Stimulated activated naive CD4-positive, alpha-beta T cell treated with Interleukin-2 at 50 U/mL for 16 hours (primary cell): ENCODE results near the gene BPI.
"Not testable (repeated sequence)": the region's sequence is repeated elsewhere in the genome, so short reads cannot be mapped to it uniquely, and the experiment has no call there.

ENCODE experiments used
- DNase-seq: peaks from one replicate; lab custom pipeline; 2025; lab: John Stamatoyannopoulos, UW

BPI gene

DNA sequence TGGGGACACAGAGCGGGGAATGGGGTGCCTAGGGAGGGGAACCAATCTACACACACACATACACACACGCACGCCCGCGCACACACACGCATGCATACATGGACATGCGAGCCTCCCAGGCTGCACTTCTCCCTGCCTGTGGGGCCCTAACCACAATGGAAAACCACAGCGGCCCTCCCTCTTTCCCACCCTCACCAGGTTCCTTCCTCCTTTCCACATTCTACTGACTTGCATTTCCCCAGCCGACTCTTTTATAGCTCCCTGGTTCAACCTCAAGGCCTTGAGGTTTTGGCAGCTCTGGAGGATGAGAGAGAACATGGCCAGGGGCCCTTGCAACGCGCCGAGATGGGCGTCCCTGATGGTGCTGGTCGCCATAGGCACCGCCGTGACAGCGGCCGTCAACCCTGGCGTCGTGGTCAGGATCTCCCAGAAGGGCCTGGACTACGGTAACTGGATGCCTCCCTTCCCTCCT, at the start of gene BPI:
BPI (plus strand) TSS at position 249 of the 472 bp plus-strand sequence; CDS start at position 317, 68 bp downstream.
- no peak for DNase-seq

DNA sequence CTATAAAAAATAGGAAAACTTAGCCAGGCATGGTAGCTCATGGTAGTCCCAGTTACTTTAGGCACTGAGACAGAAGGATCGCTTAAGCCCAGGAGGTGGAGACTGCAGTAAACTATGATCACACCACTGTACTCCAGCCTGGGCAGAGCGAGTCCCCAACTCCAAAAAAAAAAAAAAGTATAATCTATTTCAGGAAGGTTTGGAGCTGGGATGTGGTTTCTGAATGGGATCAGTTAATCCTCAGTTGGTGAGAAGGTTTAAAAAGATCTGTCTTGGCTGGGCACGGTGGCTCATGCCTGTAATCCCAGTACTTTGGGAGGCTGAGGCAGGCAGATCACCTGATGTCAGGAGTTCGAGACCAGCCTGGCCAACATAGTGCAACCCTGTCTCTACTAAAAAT, 49.3 kb upstream of the BPI start:
- not testable (repeated sequence) for DNase-seq

DNA sequence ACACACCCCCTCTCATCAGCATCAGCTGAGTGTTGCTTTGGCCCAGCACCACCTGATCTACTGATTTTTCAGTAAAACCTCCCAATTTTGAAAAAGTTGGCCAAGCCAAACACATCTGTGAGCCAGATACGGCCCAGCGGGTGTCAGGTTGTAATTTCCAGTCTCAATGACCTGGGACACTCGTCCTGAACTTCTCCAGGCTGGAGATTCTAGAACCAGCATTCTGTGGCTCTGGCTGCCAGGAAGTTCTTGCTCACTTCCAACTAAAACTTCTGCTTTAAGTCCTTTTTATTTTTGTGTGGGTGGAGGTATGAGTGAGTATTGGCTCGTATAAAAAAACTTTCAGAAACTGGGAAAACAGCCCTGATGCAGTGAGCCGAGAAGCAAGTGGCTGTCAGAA, 48.6 kb upstream of the BPI start:
- no peak for DNase-seq

DNA sequence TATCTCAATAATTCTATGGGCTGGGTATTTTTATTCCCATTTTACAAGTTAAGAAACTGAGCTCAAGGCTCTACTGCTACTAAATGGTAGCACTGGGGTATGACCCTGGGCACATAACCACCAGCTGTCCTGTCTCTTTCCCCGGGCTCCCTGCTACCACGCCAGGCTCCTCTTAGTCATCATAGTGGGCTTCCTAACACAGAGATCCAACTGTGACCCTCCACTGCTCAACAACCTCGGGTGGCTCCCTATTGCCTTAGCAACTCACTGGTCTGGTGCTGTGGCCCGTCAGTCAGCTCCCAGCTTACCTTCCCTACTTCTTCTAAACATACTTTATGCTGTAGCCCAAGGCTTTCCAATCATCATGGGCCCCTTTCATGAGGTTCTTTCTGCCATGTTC, 47.9 kb upstream of the BPI start:
- DNase-seq = no peak

DNA sequence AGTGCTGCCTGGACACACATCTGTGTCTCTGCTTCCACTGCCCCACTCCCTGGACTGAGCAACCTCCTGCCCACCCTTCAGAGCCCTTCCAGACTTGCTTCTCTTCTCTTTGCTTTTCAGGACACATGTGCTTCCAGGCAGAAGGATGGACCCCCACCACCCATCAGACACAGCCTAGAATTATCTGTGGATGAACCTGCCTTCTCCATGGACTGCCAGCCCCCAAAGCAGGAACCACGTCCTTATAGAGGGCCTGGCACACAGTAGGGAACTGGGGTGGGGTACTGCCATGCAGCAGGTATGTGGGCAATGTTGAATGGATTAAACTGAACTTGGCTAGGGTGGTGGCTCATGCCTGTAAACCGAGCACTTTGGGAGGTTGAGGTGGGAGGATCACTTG, 47.0 kb upstream of the BPI start:
- DNase-seq = no peak

DNA sequence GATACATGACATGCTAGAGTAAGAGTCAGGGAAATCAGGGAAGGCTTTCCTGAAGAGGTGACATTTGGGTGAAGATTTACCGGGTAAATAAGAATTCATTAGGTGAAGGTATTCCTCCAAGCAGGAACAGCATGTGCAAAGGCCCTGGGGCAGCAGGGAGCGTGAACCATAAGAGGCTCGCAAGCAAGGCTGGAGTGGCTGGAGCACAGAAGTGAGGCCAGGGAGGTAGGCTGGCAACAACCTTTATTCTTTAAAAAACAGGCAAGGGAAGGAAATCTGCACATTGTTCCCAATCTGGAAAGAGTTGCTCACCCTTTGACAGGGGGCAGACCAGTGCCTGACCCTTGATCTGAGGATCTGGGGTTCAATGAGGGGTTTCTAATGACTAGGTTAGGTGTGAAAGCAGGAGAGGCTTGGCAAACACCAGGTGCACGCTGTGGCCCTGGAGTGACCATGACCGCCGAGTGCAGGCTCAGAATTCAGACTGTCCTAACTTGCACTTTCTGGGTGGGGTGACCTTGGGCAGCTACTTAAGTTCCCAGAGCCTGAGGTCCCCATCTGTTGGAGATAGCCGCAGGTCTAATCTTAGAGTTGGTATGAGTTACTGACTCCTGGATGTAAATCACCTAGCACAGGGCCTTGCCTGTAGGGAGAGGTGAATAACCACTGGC, 45.3 kb upstream of the BPI start:
- no peak for DNase-seq

DNA sequence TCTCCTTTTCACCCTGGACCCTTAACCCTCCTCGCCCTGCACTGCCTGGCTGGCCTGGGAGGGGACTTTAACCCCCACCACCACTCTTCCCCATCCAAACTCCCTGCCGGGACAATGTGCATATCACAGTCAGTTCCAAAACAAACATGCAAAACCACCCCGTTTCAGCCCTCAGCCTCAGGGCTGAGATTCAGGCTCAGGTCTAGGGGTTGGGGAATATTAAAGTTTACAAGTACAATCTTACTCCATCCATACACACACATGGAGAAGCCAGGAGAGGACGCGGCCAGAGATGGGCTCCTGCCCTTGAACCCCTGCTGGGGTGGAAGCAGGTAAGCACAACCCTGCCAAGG, 44.0 kb upstream of the BPI start:
- DNase-seq = no peak

DNA sequence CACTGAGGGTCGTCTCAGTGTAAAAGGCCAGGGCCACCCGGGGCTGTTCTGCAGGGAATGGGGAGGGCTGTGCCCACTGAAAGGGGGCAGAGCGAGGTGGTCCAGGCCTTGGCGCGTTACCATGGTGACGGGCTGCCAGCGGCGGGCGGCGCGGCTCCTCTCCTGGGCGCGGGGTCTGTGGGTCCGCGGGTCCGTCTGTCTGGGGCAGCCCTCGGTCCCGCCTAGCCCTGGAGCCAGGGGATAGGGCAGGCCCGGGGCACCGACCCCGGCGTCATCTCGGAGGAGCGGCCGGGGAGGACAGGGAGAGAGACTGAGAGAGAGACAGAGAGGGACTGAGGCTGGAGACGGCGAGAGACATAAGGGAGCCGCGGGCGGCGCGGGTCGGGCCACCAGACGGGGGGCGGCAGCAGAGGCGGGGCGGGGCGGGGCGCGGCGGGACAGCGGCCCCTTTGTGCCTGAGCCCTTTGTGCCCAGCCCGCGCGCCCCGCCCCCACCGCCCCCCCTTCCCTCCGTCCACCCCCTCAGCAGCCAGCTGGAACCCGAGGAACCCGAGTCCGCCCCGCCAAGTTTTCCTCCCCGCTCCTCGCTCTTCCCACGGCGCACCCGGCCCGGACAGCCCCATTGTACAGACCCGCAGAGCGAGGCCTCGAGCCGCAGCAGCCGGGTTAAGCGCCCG, 43.4 kb upstream of the BPI start, which contains the start of gene KIAA1755:
KIAA1755 (minus strand) TSS at position 358 of the 676 bp plus-strand sequence; CDS start at position 123, 235 bp downstream.
- no peak for DNase-seq

DNA sequence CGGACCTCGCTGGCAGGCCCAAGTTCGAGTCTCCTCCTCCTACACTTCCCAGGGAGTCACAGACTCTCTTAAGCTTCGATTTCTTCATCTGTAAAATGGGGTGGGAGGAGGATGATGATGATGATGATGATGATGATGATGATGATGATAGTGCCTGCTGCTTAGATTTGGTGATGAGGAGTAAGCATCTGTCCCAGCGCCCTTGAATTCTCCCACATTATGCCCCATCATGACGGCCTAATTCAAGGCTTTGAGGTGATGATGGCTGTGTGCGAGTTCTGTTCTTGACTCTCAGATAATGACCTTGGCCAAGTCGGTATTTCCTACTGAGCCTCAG, 42.9 kb upstream of the BPI start:
- DNase-seq = no peak

DNA sequence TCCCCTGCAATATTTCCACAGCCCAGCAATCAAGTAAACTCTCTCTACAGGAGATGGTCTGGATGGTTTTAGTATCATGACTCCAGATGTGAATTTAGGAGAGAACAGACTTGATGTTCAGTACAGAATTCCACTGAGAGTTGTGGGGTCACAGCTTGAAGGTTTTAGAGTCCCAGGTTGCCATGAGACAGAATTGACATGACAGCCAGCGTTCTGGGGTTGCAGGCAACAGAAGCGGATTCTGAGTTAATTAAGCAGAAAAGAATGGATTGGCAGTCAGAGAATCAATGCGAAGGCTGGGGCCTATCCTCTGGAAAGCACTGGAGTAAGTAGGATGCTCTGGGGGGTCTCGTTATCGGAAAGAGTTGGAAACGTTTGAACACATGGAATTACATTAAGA, 41.0 kb upstream of the BPI start:
- no peak for DNase-seq

DNA sequence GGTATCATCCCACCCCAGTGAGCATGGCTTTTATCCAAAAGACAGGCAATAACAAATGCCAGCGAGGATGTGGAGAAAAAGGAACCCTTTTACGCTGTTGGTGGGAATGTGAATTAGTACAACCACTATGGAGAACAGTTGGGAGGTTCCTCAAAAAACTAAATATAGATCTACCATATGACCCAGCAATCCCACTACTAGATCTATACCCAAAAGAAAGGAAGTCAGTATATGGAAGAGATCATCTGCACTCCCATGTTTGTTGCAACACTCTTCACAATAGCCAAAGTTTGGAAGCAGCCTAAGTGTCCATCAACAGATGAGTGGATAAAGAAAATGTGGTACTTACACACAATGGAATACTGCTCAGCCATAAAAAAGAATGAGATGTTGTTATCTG, 37.5 kb upstream of the BPI start:
- DNase-seq = no peak

DNA sequence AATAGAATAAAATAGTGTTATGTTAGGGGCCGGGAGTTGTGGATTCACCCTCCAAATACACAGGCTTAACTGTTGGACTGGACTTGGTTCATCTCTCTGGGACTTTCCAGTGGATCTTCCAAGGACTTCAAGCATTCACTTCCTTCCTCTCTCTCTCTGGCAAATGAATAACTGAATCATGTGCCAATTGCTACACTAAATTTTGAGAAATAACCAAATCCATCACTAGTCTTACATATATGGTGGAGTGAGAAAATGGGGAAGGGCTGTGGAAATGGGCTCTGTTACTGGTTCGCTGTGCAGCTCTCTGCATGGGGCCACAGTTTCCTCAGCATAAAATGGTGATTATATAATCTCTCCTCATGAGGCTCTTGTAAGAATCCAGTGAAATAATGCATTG, 36.7 kb upstream of the BPI start:
- DNase-seq = no peak

DNA sequence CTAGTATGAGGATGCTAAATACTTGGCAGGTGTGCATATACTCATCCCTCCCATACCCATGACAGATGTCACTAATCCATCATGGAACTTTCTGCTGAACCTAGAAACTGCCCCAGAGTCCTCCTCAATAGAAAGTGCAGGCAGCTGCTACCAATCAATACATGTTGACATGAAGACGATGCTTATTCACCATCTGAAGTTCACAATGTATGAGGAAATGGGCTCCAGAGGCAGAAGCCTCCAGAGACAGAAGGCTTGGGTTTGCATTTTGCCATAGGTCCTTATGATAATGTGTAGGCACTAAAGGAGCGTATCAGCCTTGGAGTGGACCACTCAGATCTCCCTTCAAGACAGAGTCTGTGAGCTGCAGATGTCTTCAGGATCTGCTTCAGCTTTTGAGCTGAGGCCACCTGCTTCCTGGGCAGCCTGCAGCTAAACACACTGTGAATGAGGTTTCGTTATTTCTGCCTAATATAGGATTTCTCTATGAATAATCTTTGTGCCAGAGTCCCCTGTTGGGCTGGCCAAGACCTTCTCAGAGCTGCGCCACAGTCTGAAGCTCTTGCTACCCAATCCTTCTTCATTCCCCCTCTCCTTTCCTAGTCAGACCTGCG, 35.9 kb upstream of the BPI start:
- no peak for DNase-seq

DNA sequence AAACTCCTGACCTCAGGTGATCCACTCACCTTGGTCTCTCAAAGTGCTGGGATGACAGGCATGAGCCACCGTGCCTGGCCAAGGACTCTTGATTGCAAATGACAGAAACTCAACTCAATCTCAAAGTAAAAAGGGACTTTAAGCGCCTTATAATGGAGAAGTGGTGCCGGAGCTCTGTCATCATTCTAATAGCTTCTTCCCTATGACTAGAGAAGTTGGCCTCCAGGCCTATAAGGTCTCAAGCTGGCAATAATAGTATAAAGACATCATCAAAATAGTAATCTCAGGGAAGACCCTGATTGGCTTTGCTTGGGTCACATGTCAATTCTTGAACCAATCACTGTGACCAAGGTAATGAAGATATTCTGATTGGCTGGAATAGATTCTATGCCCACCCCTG, 34.9 kb upstream of the BPI start:
- DNase-seq = no peak

DNA sequence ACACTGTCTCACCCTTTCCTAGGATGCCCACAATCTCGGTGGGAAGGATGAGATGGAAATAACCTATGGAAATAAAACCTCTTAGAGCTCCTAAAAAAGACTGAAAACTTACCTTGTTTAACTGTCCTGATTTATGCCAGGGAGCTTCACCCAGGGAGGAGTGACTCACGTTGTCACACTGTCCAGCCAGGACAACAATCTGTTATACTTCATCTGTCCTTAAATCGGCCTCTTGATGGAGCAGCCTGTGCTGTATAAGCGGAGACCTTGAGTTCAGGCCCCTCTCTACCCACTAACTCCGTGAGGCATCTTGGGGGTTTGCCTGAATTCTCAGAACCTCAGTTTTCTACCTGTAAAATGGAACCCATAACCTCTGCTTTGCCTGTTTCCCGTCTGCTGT, 34.2 kb upstream of the BPI start:
- DNase-seq = no peak

DNA sequence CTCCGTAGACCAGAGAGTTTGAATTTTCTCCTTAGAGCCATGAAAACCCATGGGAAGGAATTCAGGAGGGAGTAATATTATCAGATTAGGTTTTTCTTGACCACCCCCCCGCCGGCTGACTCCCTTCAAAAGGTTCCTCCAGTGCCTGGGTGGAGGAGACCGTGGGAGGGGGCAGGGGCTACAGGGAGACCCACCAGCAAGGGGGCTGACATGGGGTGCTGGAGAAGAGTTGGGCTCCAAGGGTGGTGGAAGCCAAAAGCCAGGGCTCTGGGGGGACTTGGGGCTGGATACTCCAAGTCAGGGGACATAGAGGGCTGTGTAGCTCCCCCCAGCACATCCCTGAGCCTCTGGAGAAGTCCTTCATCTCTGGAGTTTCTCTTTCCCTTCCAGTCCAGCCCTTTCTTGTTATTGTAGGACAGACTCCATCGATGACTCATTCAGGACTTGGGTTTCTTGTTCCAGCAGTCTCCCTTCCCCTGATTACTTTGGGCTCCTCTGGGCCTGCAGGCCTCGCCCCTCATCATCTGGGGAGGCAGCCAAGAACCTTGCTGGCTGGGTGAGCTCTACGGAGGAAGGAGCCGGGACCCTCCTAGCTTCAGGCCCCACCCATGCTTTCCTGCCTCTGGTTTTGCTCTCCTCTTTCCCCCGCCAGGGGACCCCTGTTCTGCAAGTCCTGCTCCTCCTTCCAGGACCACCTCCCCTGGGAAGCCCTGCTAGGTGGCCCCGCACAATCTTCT, 32.9 kb upstream of the BPI start:
- DNase-seq = no peak

DNA sequence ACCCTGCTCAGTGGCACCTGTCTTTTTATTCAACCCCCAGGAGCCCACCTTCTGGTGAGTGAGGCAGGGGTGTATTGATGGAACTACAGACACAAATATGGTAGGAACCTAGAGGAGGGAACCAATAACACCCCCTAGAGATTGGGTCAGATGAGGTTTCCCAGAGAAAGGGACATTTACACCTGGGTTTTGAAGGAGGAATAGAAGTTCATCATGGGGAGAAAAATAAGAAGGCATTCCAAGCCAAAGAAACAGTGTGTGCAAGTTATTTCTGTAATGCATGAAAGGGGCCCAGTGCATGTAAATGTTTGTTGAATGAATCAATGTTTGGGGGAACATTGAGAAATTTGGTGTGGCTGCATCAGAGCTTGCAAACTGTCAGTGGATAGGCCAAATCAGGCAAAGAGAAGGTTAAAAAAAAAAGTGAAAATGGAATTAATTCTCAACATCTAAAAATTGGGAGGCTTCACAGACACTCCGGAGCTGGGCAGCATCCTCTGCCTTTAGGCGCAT, 32.3 kb upstream of the BPI start:
- no peak for DNase-seq

DNA sequence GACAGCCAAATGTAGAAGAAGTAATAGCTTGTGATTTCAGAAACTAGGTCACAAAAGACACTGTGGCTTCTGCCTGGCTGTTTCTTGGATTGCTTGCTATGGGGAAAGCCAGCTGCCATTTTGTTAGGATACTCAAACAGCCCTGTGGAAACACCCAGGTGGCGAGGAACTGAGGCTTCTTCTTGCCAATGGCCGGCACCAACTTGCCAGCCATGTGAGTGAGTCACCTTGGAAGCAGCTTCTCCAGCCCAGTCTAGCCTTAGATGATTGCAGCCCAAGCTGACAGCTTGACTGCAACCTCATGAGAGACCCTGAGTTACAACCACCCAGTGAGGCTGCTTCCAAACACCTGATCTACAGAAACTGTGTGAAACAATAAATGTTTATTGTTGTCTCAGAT, 31.6 kb upstream of the BPI start:
- DNase-seq = no peak

DNA sequence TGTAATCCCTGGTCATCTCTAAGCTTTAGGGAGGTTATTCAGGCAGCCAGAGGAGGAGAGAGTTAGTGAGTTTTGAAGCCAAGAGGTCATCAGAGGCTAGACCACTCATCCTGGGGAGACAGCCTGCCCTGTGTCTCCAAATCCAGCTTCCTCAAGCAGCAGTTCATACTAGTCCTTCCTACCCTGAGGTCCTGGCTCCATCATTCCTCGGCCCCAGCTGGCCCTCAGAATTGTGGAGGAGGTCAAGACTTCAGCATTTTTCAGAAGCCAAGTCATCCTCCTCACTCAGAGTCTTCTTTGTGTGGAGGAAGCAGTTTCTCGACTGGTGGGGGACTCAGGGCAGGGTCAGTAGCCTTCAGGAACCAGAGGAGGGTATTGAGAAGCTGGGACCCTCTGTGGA, 31.0 kb upstream of the BPI start:
- no peak for DNase-seq

DNA sequence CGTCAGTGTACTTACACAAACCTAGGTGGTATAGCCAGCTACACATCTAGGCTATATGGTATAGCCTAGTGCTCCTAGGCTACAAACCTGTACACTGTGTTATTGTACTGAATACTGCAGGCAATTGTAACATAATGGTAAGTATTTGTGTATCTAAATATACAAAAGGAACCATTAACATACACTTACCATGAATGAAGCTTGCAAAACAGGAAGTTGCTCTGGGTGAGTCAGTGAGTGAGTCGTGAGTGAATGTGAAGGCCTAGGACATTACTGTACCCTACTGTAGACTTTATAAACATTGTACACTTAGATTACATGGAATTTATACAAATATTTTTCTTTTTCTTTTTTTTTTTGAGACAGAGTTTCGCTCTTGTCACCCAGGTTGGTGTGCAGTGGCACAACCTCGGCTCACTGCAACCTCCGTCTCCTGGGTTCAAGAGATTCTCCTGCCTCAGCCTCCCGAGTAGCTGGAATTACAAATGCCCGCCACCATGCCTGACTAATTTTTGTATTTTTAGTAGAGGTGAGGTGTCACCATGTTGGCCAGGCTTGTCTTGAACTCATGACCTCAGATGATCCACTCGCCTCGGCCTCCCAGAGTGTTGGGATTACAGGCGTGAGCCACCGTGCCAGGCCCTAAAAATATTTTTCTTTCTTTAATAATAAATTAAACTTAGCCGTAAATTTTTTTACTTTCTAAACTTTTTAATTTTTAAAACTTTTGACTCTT, 28.0 kb upstream of the BPI start:
- DNase-seq = no peak

DNA sequence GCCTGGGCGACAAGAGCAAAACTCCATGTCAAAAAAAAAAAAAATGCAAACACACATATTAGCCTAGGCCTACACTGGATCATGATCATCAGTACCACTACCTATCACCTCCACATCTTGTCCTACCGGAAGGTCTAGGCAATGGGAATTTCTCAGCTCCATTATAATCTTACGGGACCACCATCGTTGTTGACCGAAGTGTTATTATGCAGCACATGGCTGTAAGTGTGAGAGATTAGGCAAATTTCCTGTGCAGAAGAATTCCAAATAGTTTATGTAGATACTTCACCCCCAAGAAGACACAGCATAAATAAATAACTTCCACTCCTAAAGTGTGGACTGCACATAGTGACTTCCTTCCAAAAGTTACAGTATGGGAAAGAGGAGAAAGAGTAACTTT, 26.7 kb upstream of the BPI start:
- no peak for DNase-seq

DNA sequence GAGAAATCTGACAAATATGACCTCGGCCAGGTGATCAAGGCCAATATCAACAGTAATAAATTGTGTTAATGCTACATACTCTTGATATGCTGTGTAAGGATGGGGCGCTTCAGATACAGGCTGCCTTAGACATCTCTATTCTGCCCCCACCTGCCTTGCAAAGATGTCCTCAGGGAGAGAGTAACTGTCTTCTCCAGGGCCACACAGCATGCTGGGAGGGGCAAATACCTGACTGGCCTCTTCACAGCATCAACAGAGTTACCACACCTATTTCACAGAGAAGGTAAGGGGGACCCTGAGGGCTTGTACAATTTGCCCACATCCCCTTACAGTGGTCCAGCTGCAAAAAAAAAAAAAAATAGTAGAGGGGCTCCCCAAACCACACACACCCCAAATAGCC, 26.3 kb upstream of the BPI start:
- no peak for DNase-seq
